Activated naive CD4-positive, alpha-beta T cell treated with anti-CD3 and anti-CD28 coated beads, Interleukin-2, amount 50 U/mL, for 72 hours (primary cell): ENCODE results near the gene RGSL1. TPM values are rescaled to one million over a fixed set of nuclear protein-coding genes. Genes with fewer than 3 reads are reported as not detected.

Experiments used
- total RNA-seq, 2 donors: library from RNA; stranded (reverse); gene quantifications; one replicate each; pipeline ENCODE4 v1.2.3, GENCODE V29; 2022

The RGSL1 gene
- total RNA-seq, 2 donors from 2014 or later = not detected

Other genes with a start within 250 kb of the RGSL1 start
- 100 to 1,000 TPM; 106 to 201 TPM for gene GLUL, start 58.4 kb upstream of the RGSL1 start, total RNA-seq
- not detected for gene TEDDM1, start 49.5 kb upstream of the RGSL1 start, total RNA-seq
- gene RNASEL, start 139.1 kb downstream of the RGSL1 start, total RNA-seq = 1 to 10 TPM; 3.6 to 5.2 TPM
- gene RGS16, start 154.2 kb downstream of the RGSL1 start, total RNA-seq = 10 to 100 TPM; 36.0 to 64.5 TPM
- not detected for gene RGS8, start 234.4 kb downstream of the RGSL1 start, total RNA-seq